Gastroesophageal sphincter (tissue), 4 donors: ENCODE measurements around the gene HTR3C. TPM values are rescaled to one million over a fixed set of nuclear protein-coding genes. Genes with fewer than 3 reads are reported as not detected.
A peak's percentile ranks its signal among the peaks of the same experiment; 100 is the strongest.
"Not testable (repeated sequence)": the region's sequence is repeated elsewhere in the genome, so short reads cannot be mapped to it uniquely, and the experiment has no call there.

Experiments
- ATAC-seq: fragments of 150-250 bp; one replicate; pipeline ENCODE4 v1.9.1; 2016; ENCODE audit warnings: mild to moderate bottlenecking, moderate library complexity
- H3K27ac ChIP-seq, 4 donors: fragments of 200-600 bp; sonication (generic) in 3 of 4; 1 replicate in 3 of 4; 2 replicates in 1 of 4; pipeline ENCODE4 v1.5.1; 2016 to 2019
- H3K27me3 ChIP-seq: fragments of 200-600 bp; sonication (generic); one replicate; pipeline ENCODE4 v1.5.1; 2019
- H3K36me3 ChIP-seq, 2 donors: fragments of 200-600 bp; sonication (generic); one replicate each; pipeline ENCODE4 v1.5.1; 2019; ENCODE audit warnings: control low read depth in 1 of 2
- H3K4me1 ChIP-seq, 3 donors: fragments of 200-600 bp; sonication (generic); 1 replicate in 2 of 3; 2 replicates in 1 of 3; pipeline ENCODE4 v1.5.1; 2016 to 2019; ENCODE audit warnings: control low read depth in 2 of 3
- H3K4me3 ChIP-seq, 2 donors: fragments of 200-600 bp; sonication (generic); one replicate each; pipeline ENCODE4 v1.5.1; 2019; ENCODE audit warnings: mild to moderate bottlenecking in 1 of 2, moderate library complexity in 1 of 2
- H3K9me3 ChIP-seq, 3 donors: fragments of 200-600 bp; sonication (generic); one replicate each; pipeline ENCODE4 v1.5.1; 2017 to 2019; ENCODE audit warnings: control low read depth in 2 of 3
- CTCF ChIP-seq, 4 experiments: fragments of 200-600 bp in 2 of 4; fragments of 450-650 bp in 2 of 4; sonication (generic) in 1 of 4; IDR thresholded peaks; one replicate each; pipeline ENCODE4 v1.5.1; 2017 to 2019; ENCODE audit warnings: antibody characterized with exemption in 4 of 4, mild to moderate bottlenecking in 2 of 4, moderate library complexity in 2 of 4
- EP300 ChIP-seq: sonication (generic); formaldehyde crosslinking; IDR thresholded peaks from one replicate; pipeline ENCODE4 v1.6.1; 2017; ENCODE audit warnings: antibody characterized with exemption, mild to moderate bottlenecking
- POLR2A ChIP-seq, 2 donors: fragments of 450-650 bp; IDR thresholded peaks; one replicate each; pipeline ENCODE4 v1.6.1; 2017; ENCODE audit warnings: antibody characterized with exemption in 2 of 2, mild to moderate bottlenecking in 2 of 2, moderate library complexity in 1 of 2
- POLR2AphosphoS5 ChIP-seq: sonication (generic); formaldehyde crosslinking; IDR thresholded peaks from one replicate; pipeline ENCODE4 v1.6.1; 2017; ENCODE audit warnings: antibody characterized with exemption
- WGBS, 2 donors: methylation state at CpG; one replicate each; pipeline ENCODE4 v1.1.5; 2018; ENCODE audit warnings: low coverage in 1 of 2; 5-methylcytosine and 5-hydroxymethylcytosine counted together
- total RNA-seq, 4 donors: library from RNA; depleted of rRNA; stranded (reverse); fragments of >200 nt; gene quantifications; one replicate each; pipeline ENCODE4 v1.1.0, GENCODE V29; 2016

Gene HTR3C
- not detected for total RNA-seq

GRCh38 chr3:184052767-184053166 is at the start of gene HTR3C:
Gene HTR3C (plus strand): TSS chr3:184053047. CDS start chr3:184053081, 34 bp downstream.
- H3K27ac ChIP-seq: no peak within 1 kb of the TSS
- H3K27me3 ChIP-seq: peaks cover 9% of the 10 kb centered on the region
- H3K36me3 ChIP-seq: no peaks in the 10 kb centered on the region
- H3K4me3 ChIP-seq: no peak within 1 kb of the TSS
- no peaks in the 10 kb centered on the region for H3K4me1 ChIP-seq
- TF ChIP-seq POLR2AphosphoS5 (no peak), POLR2A (IDR thresholded peaks at IDR 0.05) (no peak), CTCF (IDR thresholded peaks at IDR 0.05) (no peak)
- no peaks in the 10 kb centered on the region for H3K9me3 ChIP-seq
- 52 to 67% methylated on average over 1 to 4 of the region's 4 CpGs for WGBS, 2 donors
- no peak for ATAC-seq

- H3K4me1 ChIP-seq: peaks cover 0 to 24% (median 0%) of the 10 kb centered on the region in 3 donors
- ATAC-seq: no peak
- no peaks in the 10 kb centered on the region for H3K9me3 ChIP-seq
- peaks cover 0 to 14% of the 10 kb centered on the region in 2 donors for H3K36me3 ChIP-seq
- H3K4me3 ChIP-seq: no peak overlapping the region
- WGBS, 2 donors: 87 to 93% methylated on average over 4 to 5 of the region's 5 CpGs
- H3K27ac ChIP-seq: no peak overlapping the region
- H3K27me3 ChIP-seq: no peaks in the 10 kb centered on the region
- TF ChIP-seq CTCF (IDR thresholded peaks at IDR 0.05) (no peak), POLR2AphosphoS5 (peak; percentile 24), POLR2A (IDR thresholded peaks at IDR 0.05) (no peak), EP300 (no peak)
Observed at GRCh38 chr3:184003187-184003967, 49.5 kb upstream of the HTR3C start.

- WGBS, 2 donors: 76 to 85% methylated on average over 1 to 2 of the region's 2 CpGs
Observed at GRCh38 chr3:184004476-184004875, 48.4 kb upstream of the HTR3C start.

GRCh38 chr3:184005941-184006507 is 46.8 kb upstream of the HTR3C start:
- ATAC-seq: peak; percentile 34
- TF ChIP-seq POLR2A (IDR thresholded peaks at IDR 0.05) (peak in 1 of 2 donors; percentile 16), EP300 (no peak)
- WGBS, 2 donors: 32 to 61% methylated on average over 8 to 11 of the region's 11 CpGs

More at GRCh38 chr3:184004476-184004875, 48.4 kb upstream of the HTR3C start:
- Histone ChIP-seq H3K4me1 (peaks cover 0 to 26% (median 0%) of the 10 kb centered on the region in 3 donors), H3K27ac (no peak overlapping the region), H3K9me3 (no peaks in the 10 kb centered on the region), H3K36me3 (peaks cover 0 to 25% of the 10 kb centered on the region in 2 donors), H3K27me3 (no peaks in the 10 kb centered on the region), H3K4me3 (no peak overlapping the region)
- ATAC-seq: no peak
- no peak for TF ChIP-seq CTCF (IDR thresholded peaks at IDR 0.05)
- TF ChIP-seq POLR2AphosphoS5: no peak
- TF ChIP-seq POLR2A (IDR thresholded peaks at IDR 0.05): no peak
- TF ChIP-seq EP300: no peak

GRCh38 chr3:184007143-184007813 is 45.6 kb upstream of the HTR3C start:
- 85 to 100% methylated on average over 2 to 11 of the region's 11 CpGs for WGBS, 2 donors
- not testable (repeated sequence) for H3K27ac ChIP-seq, ATAC-seq, H3K4me3 ChIP-seq, H3K27me3 ChIP-seq, H3K9me3 ChIP-seq
- Histone ChIP-seq H3K36me3 (peaks cover 0 to 39% of the 10 kb centered on the region in 2 donors), H3K4me1 (peaks cover 0 to 26% (median 0%) of the 10 kb centered on the region in 3 donors)

More at GRCh38 chr3:184005941-184006507, 46.8 kb upstream of the HTR3C start:
- Histone ChIP-seq H3K4me3 (peak overlapping the region in 1 of 2 donors; percentile 21), H3K4me1 (peaks cover 0 to 26% (median 0%) of the 10 kb centered on the region in 3 donors), H3K9me3 (no peaks in the 10 kb centered on the region), H3K27ac (peak overlapping the region in 2 of 4 donors; percentile 2 to 37), H3K36me3 (peaks cover 0 to 33% of the 10 kb centered on the region in 2 donors), H3K27me3 (no peaks in the 10 kb centered on the region)
